NCI-H1092 (cell line): ENCODE data around the gene ATP13A2.
A peak's percentile ranks its signal among the peaks of the same experiment; 100 is the strongest.
"Not testable (repeated sequence)": the region's sequence is repeated elsewhere in the genome, so short reads cannot be mapped to it uniquely, and the experiment has no call there.

Experiments used
- DNase-seq: peaks from one replicate; lab custom pipeline; 2025; lab: John Stamatoyannopoulos, UW

Gene ATP13A2

GRCh38 chr1:16979475-16980327 is 32.0 kb downstream of the ATP13A2 start:
- no peak for DNase-seq

GRCh38 chr1:16978567-16979474 is 32.9 kb downstream of the ATP13A2 start:
- DNase-seq, result no peak

GRCh38 chr1:16978139-16978538 is 33.6 kb downstream of the ATP13A2 start:
- no peak for DNase-seq

GRCh38 chr1:16977377-16977776 is 34.4 kb downstream of the ATP13A2 start:
- no peak for DNase-seq

- DNase-seq, result no peak
These were observed 34.8 kb downstream of the ATP13A2 start for GRCh38 chr1:16976966-16977365.

GRCh38 chr1:16975838-16976237 is 35.9 kb downstream of the ATP13A2 start:
- DNase-seq, result no peak

GRCh38 chr1:16975211-16975610 is 36.5 kb downstream of the ATP13A2 start:
- no peak for DNase-seq

- no peak for DNase-seq
These were observed 38.5 kb downstream of the ATP13A2 start for GRCh38 chr1:16973215-16973614.

- DNase-seq, result no peak
These were observed 39.4 kb downstream of the ATP13A2 start for GRCh38 chr1:16972189-16972895.

- DNase-seq, result peak; percentile 75
These were observed 40.2 kb downstream of the ATP13A2 start for GRCh38 chr1:16971341-16972188.

GRCh38 chr1:16970132-16970910 is 41.4 kb downstream of the ATP13A2 start:
- DNase-seq, result no peak

GRCh38 chr1:16969651-16970050 is 42.1 kb downstream of the ATP13A2 start:
- no peak for DNase-seq

GRCh38 chr1:16969057-16969611 is 42.6 kb downstream of the ATP13A2 start:
- DNase-seq, result no peak

- no peak for DNase-seq
These were observed 43.4 kb downstream of the ATP13A2 start for GRCh38 chr1:16968372-16968771.

- DNase-seq, result no peak
These were observed 43.8 kb downstream of the ATP13A2 start for GRCh38 chr1:16967962-16968361.

- DNase-seq, result peak; percentile 85
These were observed 44.6 kb downstream of the ATP13A2 start for GRCh38 chr1:16967095-16967575.

- DNase-seq, result no peak
These were observed 45.4 kb downstream of the ATP13A2 start for GRCh38 chr1:16966282-16966681.

GRCh38 chr1:16965486-16966067 is 46.2 kb downstream of the ATP13A2 start:
- no peak for DNase-seq

GRCh38 chr1:16964169-16964568 is 47.6 kb downstream of the ATP13A2 start:
- DNase-seq, result not testable (repeated sequence)
